K562 (cell line): ENCODE results near the gene KLHDC7A. TPM values are rescaled to one million over a fixed set of nuclear protein-coding genes. Genes with fewer than 3 reads are reported as not detected.

Source experiments
- ATAC-seq: fragments of 200-7000 bp; cut with Tn5 transposase; 3 replicates; pipeline ENCODE4 v1.9.1; 2020; ENCODE audit warnings: moderate library complexity
- BruUV-seq: library from RNA; stranded (reverse); fragments of 400-500 nt; replicated peaks from 2 replicates; lab custom pipeline; 2021; lab: Mats Ljungman, UMichigan
- CTCF ChIA-PET: fragments of 300-600 bp; formaldehyde crosslinking; extraction: SDS; loops from one replicate; lab custom pipeline; 2021; ENCODE audit warnings: low intra/inter-chr PET ratio; lab: Yijun Ruan, JAX
- POLR2A ChIA-PET: fragments of 300-600, 350-650 bp; sonication (Branson Sonifier 250); formaldehyde crosslinking; extraction: SDS; loops from one replicate; lab custom pipeline; 2021; ENCODE audit warnings: antibody characterized with exemption, inconsistent platforms; lab: Yijun Ruan, JAX
- DNase-seq, 4 experiments: peaks; one replicate each; pipeline versions ENCODE4 v3.0.0 to v3.0.0-alpha.2; 2011 to 2018; ENCODE audit warnings: low spot score in 3 of 4, mixed read lengths in 3 of 4; ENCODE audit errors: extremely low read depth in 1 of 4
- FAIRE-seq: peaks from 2 replicates; lab custom pipeline; 2011; peaks lifted over from hg19 to GRCh38; lab: Jason Lieb, UNC
- H2AFZ ChIP-seq: 2 replicates; pipeline ENCODE4 v1.6.0; 2011; ENCODE audit warnings: low read depth, low read length, control low read depth, inconsistent platforms
- H3K27ac ChIP-seq: fragments of 200-600 bp; 3 replicates; pipeline ENCODE4 v1.8.0; 2011; ENCODE audit warnings: low read depth, mild to moderate bottlenecking, control low read depth, inconsistent platforms, low read length, moderate library complexity, mixed read lengths; ENCODE audit errors: extremely low read depth
- H3K27me3 ChIP-seq, 2 experiments: fragments of 300-600 bp in 1 of 2; 2 replicates in 1 of 2; 3 replicates in 1 of 2; pipeline versions ENCODE4 v1.6.0 to v1.8.0; 2011; ENCODE audit warnings: inconsistent platforms in 2 of 2, low read length in 2 of 2, mild to moderate bottlenecking in 1 of 2, mixed read lengths in 1 of 2, moderate library complexity in 1 of 2; ENCODE audit not compliant: control insufficient read depth in 2 of 2, insufficient read depth in 2 of 2
- H3K36me3 ChIP-seq: fragments of 300-600 bp; 3 replicates; pipeline ENCODE4 v1.8.0; 2011; ENCODE audit warnings: mild to moderate bottlenecking, low read length, inconsistent platforms; ENCODE audit not compliant: control insufficient read depth, insufficient read depth
- H3K4me1 ChIP-seq, 2 experiments: fragments of 200-600 bp in 1 of 2; replicated peaks in 1 of 2; 2 replicates in 1 of 2; 3 replicates in 1 of 2; pipeline versions ENCODE4 v1.5.1 to v1.8.0; 2011; ENCODE audit warnings: inconsistent platforms in 2 of 2, low read length in 2 of 2, mild to moderate bottlenecking in 1 of 2, mixed read lengths in 1 of 2, moderate library complexity in 1 of 2; ENCODE audit not compliant: control insufficient read depth in 2 of 2, insufficient read depth in 2 of 2
- H3K4me2 ChIP-seq: 2 replicates; pipeline ENCODE4 v1.6.1; 2011; ENCODE audit warnings: low read length, control low read depth, inconsistent platforms, mixed read lengths; ENCODE audit not compliant: insufficient read depth
- H3K4me3 ChIP-seq: fragments of 200-600 bp; sonication (generic), shearing (Covaris generic); 2 replicates; pipeline ENCODE4 v1.5.1; 2016; ENCODE audit warnings: control low read depth, inconsistent platforms
- H3K79me2 ChIP-seq: fragments of 200-600 bp; 3 replicates; pipeline ENCODE4 v1.8.0; 2011; ENCODE audit warnings: low read length, inconsistent platforms; ENCODE audit not compliant: control insufficient read depth, insufficient read depth
- H3K9ac ChIP-seq, 2 experiments: 2 replicates each; pipeline versions ENCODE4 v1.6.0 to v1.6.1; 2011; ENCODE audit warnings: low read depth in 2 of 2, low read length in 2 of 2, control low read depth in 1 of 2, inconsistent platforms in 1 of 2, mild to moderate bottlenecking in 1 of 2, mixed read lengths in 1 of 2; ENCODE audit not compliant: insufficient read depth in 1 of 2
- H3K9me1 ChIP-seq: one replicate; pipeline ENCODE4 v1.6.0; 2011; ENCODE audit warnings: inconsistent platforms, mild to moderate bottlenecking, low read length, moderate library complexity; ENCODE audit not compliant: control insufficient read depth, insufficient read depth
- H3K9me3 ChIP-seq: replicated peaks from 2 replicates; pipeline ENCODE4 v1.5.1; 2011; ENCODE audit warnings: low read depth, low read length, inconsistent platforms; ENCODE audit not compliant: control insufficient read depth, insufficient read depth
- H4K20me1 ChIP-seq: replicated peaks from 2 replicates; pipeline ENCODE4 v1.6.1; 2011; ENCODE audit warnings: low read length, inconsistent platforms, mixed read lengths; ENCODE audit not compliant: control insufficient read depth, insufficient read depth
- CTCF ChIP-seq, 3 experiments: IDR thresholded peaks in 2 of 3; conservative IDR thresholded peaks in 1 of 3; 2 replicates each; pipeline ENCODE4 v1.5.1; 2011 to 2012; ENCODE audit warnings: low read length in 3 of 3, mild to moderate bottlenecking in 3 of 3, control low read depth in 2 of 3, improper control_type of control experiment in 1 of 3, inconsistent platforms in 1 of 3, low read depth in 1 of 3, mixed read lengths in 1 of 3, moderate library complexity in 1 of 3; ENCODE audit not compliant: insufficient read depth in 2 of 3
- ELF1 ChIP-seq: fragments of 200-800 bp; sonication (Bioruptor generic); IDR thresholded peaks from 2 replicates; pipeline ENCODE4 v1.6.1; 2016; ENCODE audit warnings: missing genetic modification characterization, missing compliant biosample characterization
- NFE2 ChIP-seq: IDR thresholded peaks from 2 replicates; pipeline ENCODE4 v1.6.1; 2014; ENCODE audit warnings: antibody characterized with exemption, low read depth
- RAD21 ChIP-seq, 2 experiments: fragments of 250-450 bp in 1 of 2; fragments of 450-650 bp in 1 of 2; sonication (Bioruptor Pico) in 1 of 2; formaldehyde crosslinking in 1 of 2; IDR thresholded peaks in 1 of 2; conservative IDR thresholded peaks in 1 of 2; 2 replicates each; pipeline versions ENCODE4 v1.4.0 to v1.8.0; 2020 to 2022; ENCODE audit warnings: mild to moderate bottlenecking in 2 of 2, moderate library complexity in 1 of 2
- WGBS: fragments of 100-300 bp; shearing (Covaris generic); methylation state at CpG from one replicate; pipeline ENCODE4 v1.1.6; 2016; ENCODE audit warnings: low coverage, mixed read lengths; ENCODE audit not compliant: insufficient coverage; ENCODE audit errors: missing lambda C conversion rate; 5-methylcytosine and 5-hydroxymethylcytosine counted together
- in situ Hi-C: fragments of 300-500 bp; cut with MboI; formaldehyde crosslinking; loops from 4 replicates; pipeline ENCODE4 v1.15.0; 2018; ENCODE audit warnings: inconsistent platforms, mixed read lengths
- intact Hi-C: fragments of 100-400 bp; cut with micrococcal nuclease; formaldehyde crosslinking; loops from 2 replicates; pipeline ENCODE4 v1.14.2; 2022
- polyA plus RNA-seq, 8 experiments: library from polyadenylated mRNA; depleted of rRNA in 4 of 8; stranded (reverse) in 5 of 8; unstranded in 3 of 8; fragments of >200 nt; fragmentation: Nextera tagmentation in 2 of 8; fragmentation: Illumina TruSeq in 1 of 8; extraction: Ambion mirVana in 2 of 8; extraction: Trizol in 1 of 8; gene quantifications; 2 replicates each; pipeline versions ENCODE4 v1.2.1 to v1.2.3, GENCODE V29; 2011 to 2014; ENCODE audit warnings: inconsistent platforms in 1 of 8, missing spikeins in 1 of 8
- total RNA-seq, 7 experiments: library from RNA; depleted of rRNA in 6 of 7; stranded (reverse); fragments of >200 nt in 6 of 7; fragmentation: Illumina TruSeq in 2 of 7; extraction: Trizol in 2 of 7; gene quantifications; 2 replicates each; pipeline versions ENCODE4 v1.2.1 to v1.2.3, GENCODE V29; 2011 to 2021; ENCODE audit warnings: low replicate concordance in 1 of 7

The KLHDC7A gene
- total and polyA plus RNA-seq, 9 of the 15 experiments (the other 6 are each of a cell fraction or from before 2014, with no cell fraction given) = 0.01 to 0.02 (median 0.01) TPM; not detected in 6

- CTCF ChIA-PET = interaction anchor here (0.7 kb wide), 1 partner anchor 15 kb away, joined by 3 read pairs; no protein-coding TSS in a partner anchor
- H2AFZ ChIP-seq = no peak overlapping the region
- no peaks in the 10 kb centered on the region for H3K36me3 ChIP-seq
- H3K9me3 ChIP-seq = no peaks in the 10 kb centered on the region
- no peak overlapping the region for H3K27ac ChIP-seq
- POLR2A ChIA-PET = no interaction called here
- 0 out of 5 replicates have a peak, but pooled peaks cover 0 to 2% of the 10 kb centered on the region in 2 experiments for H3K27me3 ChIP-seq
- H3K79me2 ChIP-seq = no peaks in the 10 kb centered on the region
- no peaks in the 10 kb centered on the region for H4K20me1 ChIP-seq
- no peaks in the 10 kb centered on the region; a peak in 2 of 5 replicates for H3K4me1 ChIP-seq
- FAIRE-seq (no peak), DNase-seq (no peak), ATAC-seq (no peak)
- intact Hi-C loops (no loop called here), in situ Hi-C loops (no loop called here)
- WGBS = 4% methylated on average over 4 of the region's 4 CpGs
- no peak overlapping the region for H3K4me3 ChIP-seq
- no peak overlapping the region for H3K4me2 ChIP-seq
- no peaks in the 10 kb centered on the region for H3K9me1 ChIP-seq
- no peak overlapping the region for H3K9ac ChIP-seq
- TF ChIP-seq ELF1 (tag) = no peak
- peak in 1 of 3 experiments; percentile 17; a peak in 1 of 6 replicates for TF ChIP-seq CTCF (IDR thresholded peaks at IDR 0.05 in 2 of 3, conservative IDR thresholded peaks at IDR 0.05 in 1 of 3; ENCODE audit: insufficient read depth in 2 of 3, low read depth in 1 of 3, low read length in 3 of 3)
- peak in 1 of 2 experiments; percentile 15; a peak in 1 of 4 replicates for TF ChIP-seq RAD21 (CRISPR knock-in tag; conservative IDR thresholded peaks at IDR 0.05 in 1 of 2, IDR thresholded peaks at IDR 0.05 in 1 of 2)
- no peak for TF ChIP-seq NFE2
- BruUV-seq = no TSS peak
Observed at GRCh38 chr1:18448889-18449288, 31.8 kb upstream of the KLHDC7A start.
